GM21576 (cell line): Measurements from ENCODE around the gene ATP4B.

ENCODE experiments used
- ATAC-seq: cut with Tn5 transposase; IDR thresholded peaks from one replicate; pipeline ENCODE4 v1.9.1; 2021; ENCODE audit warnings: mild to moderate bottlenecking, moderate library complexity; ENCODE audit not compliant: unreplicated experiment

ATP4B gene

DNA sequence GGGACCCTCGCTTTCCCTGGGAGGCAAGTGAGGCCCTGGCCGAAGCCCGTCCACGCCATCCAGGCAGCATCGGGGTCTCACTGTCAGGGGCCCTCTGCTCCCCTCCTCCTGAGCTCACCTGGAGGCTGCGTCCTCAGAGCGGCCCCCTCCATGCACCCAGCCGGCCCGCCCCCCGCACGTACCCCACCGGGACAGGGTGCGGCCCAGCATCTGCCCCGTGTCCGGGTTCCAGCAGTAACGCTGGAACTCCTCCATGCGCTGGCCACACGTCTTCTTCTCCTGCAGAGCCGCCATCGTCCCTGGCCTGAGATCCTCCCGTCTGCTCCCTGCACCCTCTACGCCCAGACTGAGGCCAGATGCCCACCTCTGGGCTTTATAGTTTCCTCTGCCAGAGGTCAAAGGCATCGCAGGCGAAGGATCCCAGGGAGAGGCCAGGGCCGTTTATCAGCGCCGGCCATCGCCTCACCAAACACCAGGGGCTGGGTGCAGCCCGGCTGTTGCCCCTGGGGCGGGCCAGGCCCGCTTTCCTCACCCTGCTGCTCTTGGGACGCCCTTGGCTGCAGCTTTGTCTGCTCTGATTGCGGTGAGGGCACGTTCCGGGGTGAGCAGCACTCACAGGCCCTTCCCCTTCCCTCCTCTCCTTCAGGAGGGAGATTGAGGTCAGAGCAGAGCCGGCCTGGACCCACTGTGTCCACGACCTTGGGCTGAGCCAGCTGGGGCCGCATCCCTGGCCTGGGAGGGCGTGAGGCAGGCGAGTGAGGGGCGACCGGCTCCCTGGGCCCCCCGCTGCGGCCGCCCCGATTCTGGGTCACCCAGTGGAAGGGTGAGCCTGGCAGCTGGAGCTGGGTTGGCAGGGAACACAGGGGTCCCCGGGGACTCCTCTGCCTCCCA, at the start of gene ATP4B:
ATP4B (minus strand) TSS at position 348 of the 891 bp plus-strand sequence; CDS start at position 294, 54 bp downstream.
- no peak for ATAC-seq

DNA sequence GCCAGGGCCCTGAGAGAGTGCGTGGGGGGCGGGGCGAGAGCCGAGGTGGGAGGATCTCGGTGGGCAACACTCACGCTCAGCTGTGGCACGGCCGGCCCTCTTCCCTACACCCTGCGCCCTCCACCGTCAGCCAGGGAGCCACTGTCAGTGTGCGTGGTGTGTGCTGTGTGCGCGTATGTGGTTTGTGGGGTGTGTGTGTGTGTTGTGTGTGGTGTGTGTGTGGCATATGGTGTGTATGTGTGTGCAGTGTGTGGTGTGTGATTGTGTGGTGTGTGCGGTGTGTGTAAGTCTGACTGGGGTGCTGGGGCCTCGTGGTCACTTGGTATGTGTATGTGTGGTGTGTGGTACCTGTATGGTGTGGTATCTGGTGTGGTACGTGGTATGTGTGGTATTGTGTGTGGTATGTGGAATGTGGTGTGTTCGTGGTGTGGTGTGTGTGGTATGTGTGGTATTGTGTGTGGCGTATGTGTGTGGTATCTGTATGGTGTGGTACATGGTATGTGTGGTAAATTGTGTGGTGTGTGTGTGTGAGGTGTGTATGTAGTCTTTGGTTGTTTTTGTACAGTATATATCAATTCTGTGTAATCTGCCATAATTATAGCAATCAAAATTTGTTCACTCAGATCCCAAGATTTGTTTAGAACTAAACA, 14.1 kb upstream of the ATP4B start:
- no peak for ATAC-seq

DNA sequence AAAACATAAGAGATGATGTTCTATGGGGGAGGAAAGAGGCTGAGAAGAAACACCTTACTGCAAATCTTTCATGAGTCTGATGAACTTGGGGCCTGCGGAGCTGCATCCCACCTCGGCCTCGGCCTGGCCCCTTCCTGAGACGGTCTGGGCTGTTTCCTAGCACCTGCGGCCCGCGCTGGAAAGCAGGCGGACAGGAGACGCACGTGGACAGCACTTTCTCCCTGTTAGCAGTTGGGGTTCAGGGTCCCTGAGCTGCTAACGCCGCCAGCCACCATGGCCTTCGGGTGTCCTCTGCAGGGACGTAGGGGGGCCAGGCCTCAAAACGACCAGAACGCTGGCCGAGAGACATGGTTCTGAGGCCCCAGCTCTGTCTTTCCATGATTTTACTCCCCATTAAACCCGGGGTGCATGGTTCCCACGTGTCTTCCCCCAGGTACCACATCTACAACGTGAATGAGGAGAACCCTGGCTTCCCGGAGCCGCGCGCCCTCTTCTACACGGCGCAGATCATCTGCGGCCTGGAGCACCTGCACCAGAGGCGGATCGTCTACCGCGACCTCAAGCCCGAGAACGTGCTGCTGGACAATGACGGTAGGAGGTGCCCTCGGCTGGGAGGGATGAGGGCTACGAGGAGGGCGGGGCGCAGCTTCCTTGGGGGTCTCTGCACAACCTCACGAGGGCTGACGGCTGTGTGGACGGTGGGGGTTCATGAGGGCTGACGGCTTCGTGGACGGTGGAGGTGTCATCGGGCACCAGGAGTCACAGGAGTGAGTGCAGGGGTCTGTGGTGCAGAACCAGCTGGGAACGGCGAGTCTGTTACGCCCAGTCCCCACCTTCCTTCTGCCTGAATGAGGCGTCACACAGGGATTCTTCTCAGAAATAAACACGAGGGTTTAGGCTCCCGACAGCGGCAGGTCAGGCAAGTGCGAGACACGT, 13.3 kb upstream of the ATP4B start:
- no peak for ATAC-seq

DNA sequence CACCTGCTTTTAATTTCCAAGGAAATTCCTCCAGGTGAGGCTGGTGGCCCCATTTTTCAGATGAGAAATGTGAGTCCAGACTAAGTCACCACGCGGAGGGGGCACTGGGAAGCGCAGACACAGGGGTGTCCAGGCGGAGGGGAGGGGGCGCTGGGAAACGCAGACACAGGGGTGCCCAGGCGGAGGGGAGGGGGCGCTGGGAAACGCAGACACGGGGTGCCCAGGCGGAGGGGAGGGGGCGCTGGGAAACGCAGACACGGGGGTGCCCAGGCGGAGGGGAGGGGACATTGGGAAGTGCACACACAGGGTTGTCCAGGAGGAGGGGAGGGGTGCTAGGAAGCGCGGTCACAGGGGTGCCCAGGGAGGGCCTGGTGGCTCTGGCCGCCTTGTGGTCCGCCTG, 12.5 kb upstream of the ATP4B start:
- no peak for ATAC-seq

DNA sequence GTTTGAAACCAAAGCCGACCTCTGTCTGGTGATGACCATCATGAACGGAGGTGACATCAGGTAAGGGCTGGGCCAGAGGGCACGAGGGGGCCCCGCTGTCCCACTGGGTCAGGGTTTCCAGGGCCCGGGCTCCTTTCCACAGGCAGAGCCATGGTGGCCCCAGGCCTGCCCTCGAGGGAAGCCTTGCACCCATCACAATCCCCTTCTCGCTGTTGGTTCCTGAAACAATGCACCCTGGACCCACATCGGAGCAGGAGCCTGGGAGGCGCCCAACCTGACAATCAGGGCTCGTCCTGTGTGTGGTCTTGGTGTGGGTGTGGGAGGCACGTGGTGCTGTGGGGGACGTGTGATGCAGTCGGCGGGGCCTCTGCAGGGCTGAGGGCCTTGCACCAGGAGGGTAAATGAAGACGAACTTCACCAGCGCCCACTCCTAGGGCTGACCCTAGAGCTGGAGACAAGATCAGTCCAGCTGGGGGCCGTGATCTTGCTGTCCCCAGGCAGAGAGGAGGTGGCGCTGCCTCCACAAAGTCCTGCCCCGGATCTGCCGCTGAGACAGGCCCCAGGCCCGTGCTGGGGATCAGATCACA, 11.8 kb upstream of the ATP4B start:
- no peak for ATAC-seq

DNA sequence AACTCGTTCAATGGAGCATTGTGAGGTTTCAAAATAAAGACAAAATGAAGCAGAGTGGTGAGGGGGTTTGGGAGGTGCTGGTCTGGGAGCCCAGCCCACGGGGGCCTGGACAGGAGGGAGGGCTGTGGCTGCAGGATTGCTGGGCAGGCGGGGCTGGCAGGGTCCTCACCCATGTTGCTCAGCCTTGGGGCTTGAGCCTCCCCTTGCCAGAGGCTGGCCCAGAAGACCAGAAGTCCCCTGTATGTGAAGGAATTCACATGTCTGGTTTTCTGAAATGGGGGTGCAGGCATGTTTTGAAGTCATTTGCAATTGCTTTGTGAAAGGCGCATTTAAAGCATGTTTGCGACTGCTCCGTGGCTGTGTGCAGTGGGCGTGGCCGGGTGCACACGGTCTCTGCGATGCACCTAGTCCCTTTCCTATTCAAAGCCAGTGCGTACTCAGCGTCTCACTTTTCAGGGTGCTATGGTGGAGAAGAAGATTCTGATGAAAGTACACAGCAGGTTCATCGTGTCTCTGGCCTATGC, 11.3 kb upstream of the ATP4B start:
- no peak for ATAC-seq

DNA sequence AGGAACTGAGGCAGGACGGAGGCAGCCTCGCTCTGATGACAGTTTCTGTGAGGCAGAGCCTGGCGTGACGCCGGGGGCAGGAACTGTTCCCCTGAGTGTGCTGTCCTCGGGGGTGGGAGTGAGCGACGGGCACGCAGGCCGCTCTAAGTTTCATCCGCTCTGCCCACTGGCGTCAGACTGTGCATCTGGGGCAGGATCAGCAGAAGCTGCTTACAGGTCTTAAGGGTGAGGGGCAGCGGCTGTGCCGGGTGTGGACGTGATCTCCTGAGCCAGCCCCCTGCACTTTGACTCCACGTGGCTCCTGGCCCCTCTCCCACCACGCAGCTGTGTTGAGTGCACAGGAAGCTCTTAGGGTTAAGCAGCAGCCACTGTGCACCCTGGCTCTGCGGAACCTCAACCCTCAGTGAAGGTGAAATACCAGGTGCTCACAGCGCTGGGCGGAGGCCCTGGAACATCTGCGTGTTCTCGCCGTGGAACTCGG, 10.5 kb upstream of the ATP4B start:
- no peak for ATAC-seq

DNA sequence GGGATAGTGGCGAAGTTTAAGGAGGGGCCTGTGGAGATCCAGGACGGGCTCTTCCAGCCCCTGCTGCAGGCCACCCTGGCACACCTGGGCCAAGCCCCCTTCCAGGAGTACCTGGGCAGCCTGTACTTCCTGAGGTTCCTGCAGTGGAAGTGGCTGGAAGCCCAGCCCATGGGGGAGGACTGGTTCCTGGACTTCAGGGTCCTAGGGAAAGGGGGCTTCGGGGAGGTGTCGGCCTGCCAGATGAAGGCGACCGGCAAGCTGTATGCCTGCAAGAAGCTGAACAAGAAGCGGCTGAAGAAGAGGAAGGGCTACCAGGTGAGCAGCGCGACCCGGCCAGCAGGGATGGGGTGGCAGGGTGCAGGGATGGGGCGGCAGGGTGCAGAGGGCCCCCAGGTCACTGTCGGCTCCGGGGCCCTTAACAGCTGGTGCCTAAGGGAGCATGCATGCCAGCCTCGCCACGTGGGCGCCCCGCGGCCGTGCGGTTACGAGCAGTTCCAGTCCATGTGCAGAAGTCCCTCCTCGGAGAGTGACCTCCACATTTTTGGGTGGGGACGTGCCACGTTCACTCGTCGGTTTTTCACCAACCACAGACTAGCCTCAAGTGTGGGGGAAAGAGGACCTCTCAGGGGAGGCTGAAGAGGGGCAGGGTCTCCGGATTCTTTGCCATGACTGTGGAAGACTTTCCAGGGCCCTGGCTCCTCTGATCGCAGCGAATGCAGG, 9.9 kb upstream of the ATP4B start:
- ATAC-seq, result no peak

DNA sequence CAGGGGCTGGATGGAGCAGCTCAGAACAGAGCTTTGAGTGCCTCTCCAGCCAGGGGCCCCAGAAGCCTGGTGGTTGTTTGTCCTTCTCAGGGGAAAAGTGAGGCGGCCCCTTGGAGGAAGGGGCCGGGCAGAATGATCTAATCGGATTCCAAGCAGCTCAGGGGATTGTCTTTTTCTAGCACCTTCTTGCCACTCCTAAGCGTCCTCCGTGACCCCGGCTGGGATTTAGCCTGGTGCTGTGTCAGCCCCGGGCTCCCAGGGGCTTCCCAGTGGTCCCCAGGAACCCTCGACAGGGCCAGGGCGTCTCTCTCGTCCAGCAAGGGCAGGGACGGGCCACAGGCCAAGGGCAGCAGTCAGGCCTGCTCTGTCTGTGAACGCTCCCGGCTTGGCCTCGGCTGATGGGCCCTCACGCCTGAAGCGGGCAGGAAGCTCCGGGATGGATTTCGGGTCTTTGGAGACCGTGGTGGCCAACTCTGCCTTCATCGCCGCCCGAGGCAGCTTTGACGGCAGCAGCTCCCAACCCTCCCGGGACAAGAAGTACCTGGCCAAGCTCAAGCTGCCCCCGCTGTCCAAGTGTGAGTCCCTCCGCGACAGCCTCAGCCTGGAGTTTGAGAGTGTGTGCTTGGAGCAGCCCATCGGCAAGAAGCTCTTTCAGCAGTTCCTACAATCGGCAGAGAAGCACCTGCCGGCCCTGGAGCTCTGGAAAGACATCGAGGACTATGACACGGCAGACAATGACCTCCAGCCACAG, 9.1 kb upstream of the ATP4B start, which contains the start of gene GRK1:
GRK1 (plus strand) TSS at position 269 of the 751 bp plus-strand sequence; CDS start at position 437, 168 bp downstream.
- ATAC-seq, result no peak

DNA sequence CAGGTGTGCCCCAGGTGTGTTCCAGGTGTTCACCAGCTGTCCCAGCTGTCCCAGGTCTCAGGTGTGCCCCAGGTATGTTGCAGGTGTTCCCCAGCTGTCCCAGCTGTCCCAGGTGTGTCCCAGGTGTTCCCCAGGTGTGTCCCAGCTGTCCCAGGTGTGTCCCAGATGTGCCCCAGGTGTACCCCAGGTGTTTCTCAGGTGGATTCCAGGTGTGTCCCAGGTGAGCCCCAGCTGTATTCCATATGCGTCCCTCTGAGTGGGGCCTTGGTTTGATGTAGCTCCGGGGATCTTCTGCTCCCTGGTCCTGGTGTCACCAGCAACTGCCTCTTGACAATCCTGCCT, 8.3 kb upstream of the ATP4B start:
- no peak for ATAC-seq

DNA sequence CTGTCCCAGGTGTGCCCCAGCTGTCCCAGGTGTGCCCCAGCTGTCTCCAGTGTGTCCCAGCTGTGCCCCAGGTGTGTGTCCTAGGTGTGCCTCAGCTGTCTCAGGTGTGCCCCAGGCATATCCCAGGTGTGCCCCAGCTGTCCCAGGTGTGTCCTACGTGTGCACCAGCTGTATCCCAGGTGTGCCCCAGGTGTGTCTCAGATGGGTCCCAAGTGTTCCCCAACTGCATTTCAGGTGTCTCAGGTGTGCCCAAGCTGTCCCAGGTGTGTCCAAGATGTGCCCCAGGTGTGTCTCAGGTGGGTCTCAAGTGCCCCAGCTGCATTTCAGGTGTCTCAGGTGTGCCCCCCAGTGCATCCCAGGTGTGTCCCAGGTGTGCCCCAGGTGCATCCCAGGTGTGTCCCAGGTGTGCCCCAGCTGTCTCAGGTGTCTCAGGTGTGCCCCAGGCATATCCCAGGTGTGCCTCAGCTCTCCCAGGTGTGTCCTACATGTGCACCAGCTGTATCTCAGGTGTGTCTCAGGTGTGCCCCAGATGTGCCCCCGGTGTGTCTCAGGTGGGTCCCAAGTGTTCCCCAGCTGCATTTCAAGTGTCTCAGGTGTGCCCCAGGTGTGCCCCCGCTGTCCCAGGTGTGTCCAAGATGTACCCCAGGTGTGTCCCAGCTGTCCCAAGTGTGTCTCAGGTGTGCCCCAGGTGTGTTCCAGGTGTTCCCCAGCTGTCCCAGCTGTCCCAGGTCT, 7.8 kb upstream of the ATP4B start:
- no peak for ATAC-seq

DNA sequence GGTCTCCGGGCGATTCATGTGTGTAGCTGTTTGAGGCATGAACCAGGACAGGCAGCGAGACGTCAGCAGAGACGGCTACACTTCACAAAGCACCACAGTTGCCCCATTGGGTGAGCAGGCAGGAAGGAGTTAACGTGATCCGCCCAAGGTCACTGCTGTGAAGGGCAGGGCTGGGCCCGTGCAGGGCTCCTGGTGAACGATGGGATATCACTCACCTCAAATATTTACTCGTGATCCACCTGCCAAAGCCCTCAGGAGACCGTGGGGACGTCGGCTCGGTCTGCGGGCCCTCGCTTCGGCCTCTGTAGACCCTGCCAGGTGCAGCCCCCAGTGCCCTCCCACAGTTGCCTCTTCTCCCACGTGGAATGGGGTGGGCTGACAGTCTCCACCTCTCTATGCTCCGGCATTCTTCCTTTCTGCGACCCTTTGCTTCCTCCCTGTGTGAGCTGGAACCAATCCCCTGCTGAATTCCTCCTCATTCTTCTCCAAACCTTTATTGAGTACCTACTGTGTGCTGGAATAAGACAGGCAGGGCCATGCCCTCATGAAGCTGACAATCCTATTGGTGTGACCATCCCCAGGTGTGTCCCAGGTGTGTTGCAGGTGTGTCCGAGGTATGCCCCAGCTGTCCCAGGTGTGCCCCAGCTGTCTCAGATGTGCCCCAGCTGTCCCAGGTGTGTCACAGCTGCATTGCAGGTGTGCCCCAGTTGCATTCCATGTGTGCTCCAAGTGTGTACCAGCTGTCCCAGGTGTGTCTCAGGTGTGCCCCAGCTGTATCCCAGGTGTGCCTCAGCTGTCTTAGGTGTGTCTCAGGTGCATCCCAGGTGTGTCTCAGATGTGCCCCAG, 7.0 kb upstream of the ATP4B start:
- no peak for ATAC-seq

DNA sequence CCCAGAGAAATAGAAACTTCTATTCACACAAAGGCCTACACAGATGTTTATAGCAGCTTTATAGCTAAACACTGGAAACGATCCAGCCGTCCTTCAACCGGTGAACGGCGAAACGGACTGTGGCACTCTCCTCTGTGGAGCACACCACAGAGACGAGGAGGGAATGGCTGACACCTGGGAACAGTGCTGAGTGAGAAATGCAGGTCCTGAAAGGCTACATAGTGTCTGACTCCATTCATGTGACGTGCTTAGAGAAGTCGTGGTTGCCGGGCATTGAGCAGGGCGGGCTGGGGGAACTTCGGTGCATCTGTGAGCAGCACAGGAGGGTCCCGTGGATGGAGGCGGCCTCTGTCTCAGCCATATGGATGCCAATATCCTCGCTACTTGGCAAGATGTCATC, 5.9 kb upstream of the ATP4B start:
- no peak for ATAC-seq

DNA sequence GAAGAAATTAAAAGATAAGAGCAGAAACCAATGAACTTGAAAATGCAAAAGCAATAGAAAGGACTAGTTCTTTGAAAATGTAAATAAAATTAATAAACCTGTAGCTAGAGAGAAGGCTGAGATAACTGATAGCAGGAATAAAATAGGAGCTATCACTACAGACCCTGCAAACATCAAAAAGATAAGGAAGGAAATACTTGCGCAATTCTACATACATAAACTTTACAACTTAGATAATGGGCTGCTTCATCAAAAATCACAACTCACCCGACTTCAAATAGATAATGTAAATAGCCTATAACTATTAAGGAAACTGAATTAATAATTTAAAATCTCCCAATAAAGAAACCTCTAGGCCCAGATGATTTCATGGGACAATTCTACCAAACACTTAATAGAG, 3.5 kb upstream of the ATP4B start:
- ATAC-seq, result no peak

DNA sequence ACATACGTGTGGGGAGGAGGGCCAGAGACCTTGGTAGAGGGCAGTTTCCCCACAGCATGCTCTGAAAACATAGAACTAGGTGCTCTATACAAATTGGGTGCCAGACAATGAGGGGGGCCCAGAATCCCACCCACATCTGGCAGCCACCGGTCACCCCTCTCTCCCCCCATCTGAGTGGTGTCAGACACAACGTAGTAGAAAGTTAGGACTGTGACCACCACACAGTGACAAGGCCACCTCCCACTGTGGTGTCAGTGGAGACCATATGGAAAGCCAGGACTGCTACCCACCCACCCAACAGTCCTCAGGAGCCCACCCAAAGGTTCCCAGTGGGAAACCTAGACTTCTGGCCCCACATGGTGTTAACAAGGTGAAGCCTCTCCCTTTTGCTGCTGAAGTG, 2.1 kb upstream of the ATP4B start:
- ATAC-seq, result no peak

DNA sequence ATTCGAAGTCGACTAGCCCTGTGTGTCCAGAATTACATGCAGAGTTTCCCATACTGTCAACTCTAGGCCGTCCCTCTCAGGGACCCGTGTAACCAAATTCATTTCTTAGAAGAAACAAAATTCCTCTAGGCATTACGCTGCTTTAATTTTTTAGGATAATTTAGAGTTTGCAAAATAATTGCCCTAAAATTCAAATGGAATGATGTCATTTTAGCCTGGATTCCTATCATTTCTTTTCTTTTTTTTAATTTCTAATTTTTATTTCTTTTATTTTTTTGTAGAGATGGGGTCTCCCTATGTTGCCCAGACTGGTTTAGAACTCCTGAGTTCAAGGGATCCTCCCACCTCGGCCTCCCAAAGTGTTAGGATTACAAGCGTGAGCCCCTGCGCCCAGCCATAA, 1.3 kb upstream of the ATP4B start:
- no peak for ATAC-seq

DNA sequence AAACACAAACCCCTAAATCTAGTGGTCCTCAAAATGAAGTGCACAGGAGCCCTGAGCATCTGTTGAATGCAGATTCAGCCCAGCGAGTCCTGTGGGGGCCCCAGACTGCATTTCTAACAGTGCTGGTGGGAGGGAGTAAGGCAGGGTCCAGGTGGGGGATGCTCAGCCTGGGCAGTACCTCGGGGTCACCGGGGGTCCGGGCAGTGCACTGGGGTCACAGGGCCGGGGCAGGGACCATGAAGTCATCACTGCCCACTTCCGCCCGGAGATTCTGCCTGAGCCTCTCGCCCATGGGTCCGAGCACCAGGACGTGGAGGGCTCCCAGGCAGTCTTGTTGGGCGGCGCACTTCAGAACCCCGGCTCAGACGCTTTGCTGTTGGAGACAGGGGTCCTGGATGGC, 838 bp upstream of the ATP4B start:
- ATAC-seq, result no peak
